ENCODE results near the gene MMP15. TPM values are rescaled to one million over a fixed set of nuclear protein-coding genes. Genes with fewer than 3 reads are reported as not detected.
A peak's percentile ranks its signal among the peaks of the same experiment; 100 is the strongest.

Gene MMP15
- total and polyA plus RNA-seq, 4 donors: 7.0 to 38.8 (median 21.4) TPM

DNA sequence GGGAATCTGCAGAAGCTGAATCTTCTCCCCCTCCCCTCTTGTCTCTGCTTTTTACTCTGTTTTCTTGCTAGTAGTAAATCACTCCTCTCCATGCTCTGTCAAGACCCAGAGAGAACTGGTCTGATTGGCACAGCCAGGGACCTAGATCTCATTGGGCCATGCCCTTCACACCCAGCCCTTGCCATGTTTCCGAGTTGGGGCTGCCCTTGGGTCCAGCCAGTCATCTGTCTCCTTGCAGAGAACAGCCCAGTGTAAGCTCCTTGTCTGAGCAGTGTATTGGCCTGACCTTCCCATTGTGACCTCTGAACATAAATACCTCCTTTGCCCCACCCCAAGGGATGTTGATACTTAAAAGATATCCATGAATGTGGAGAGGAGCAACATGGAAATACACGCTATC, 3.9 kb downstream of the MMP15 start:
- H3K4me1 ChIP-seq (ENCODE audit: control insufficient read depth in 4 of 4, insufficient read depth in 4 of 4, low read length in 3 of 4): peaks cover 33 to 75% (median 63%) of the 10 kb centered on the region in 4 donors
- WGBS: 81% methylated on average over 2 of the region's 2 CpGs
- H3K9me3 ChIP-seq (ENCODE audit: control insufficient read depth in 4 of 4, low read length in 3 of 4): no peaks in the 10 kb centered on the region
- H3K27ac ChIP-seq (ENCODE audit: low read depth in 1 of 2, low read length in 2 of 2): no peak overlapping the region
- H3K4me3 ChIP-seq (ENCODE audit: low read depth in 1 of 3, low read length in 3 of 3): no peak overlapping the region
- H3K9ac ChIP-seq (ENCODE audit: low read depth in 1 of 2, low read length in 2 of 2): no peak overlapping the region
- TF ChIP-seq, protein P1, sequence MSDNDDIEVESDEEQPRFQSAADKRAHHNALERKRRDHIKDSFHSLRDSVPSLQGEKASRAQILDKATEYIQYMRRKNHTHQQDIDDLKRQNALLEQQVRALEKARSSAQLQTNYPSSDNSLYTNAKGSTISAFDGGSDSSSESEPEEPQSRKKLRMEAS (IDR thresholded peaks at IDR 0.05): no peak
- no peak for TF ChIP-seq FOXA2 (IDR thresholded peaks at IDR 0.05)
- TF ChIP-seq NR2F2 (IDR thresholded peaks at IDR 0.05): no peak
- no peaks in the 10 kb centered on the region for H3K27me3 ChIP-seq (ENCODE audit: control insufficient read depth in 4 of 4, insufficient read depth in 4 of 4, low read length in 3 of 4)
- no peak for DNase-seq (ENCODE audit: low spot score)
- no peaks in the 10 kb centered on the region for H3K36me3 ChIP-seq (ENCODE audit: control insufficient read depth in 4 of 4, insufficient read depth in 3 of 4, low read depth in 1 of 4, low read length in 3 of 4)

DNA sequence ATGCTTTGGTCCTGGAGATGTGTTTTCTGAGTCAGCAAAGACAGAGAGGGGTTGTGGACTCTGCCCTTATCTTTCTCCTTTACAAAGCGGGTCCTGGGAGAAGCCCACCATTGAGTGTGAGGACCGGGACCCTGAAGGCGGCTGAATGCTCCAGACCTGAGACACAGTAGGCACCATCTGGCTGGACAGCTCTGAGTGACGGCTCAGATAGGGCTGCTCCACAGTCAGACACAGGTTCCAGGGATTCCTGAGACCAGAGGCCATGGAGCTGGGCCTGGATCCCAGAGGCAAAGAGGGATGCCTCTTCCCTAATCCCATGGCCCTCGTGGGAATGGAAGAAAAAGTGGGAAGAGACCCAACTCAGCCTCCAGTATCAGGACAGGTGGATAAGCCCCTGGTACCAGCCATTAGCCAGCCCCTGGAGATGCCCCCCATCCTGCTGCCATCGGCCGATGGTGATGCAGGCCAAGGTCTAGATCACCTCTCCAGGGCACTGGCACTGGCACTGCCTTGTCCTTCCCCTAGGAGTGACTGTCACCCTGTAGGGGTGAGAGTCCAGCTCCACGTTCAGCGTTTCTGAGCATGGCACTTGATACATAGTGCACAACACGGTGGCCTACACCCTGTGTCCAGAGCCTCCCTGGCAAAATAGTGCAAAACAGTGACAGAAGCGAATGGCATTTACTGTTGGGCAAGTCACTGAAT, 4.7 kb downstream of the MMP15 start:
- Histone ChIP-seq H3K9ac (ENCODE audit: low read depth in 1 of 2, low read length in 2 of 2) (no peak overlapping the region), H3K9me3 (ENCODE audit: control insufficient read depth in 4 of 4, low read length in 3 of 4) (no peaks in the 10 kb centered on the region), H3K27ac (ENCODE audit: low read depth in 1 of 2, low read length in 2 of 2) (peak overlapping the region; percentile 41 to 60), H3K4me1 (ENCODE audit: control insufficient read depth in 4 of 4, insufficient read depth in 4 of 4, low read length in 3 of 4) (peaks cover 35 to 74% (median 65%) of the 10 kb centered on the region in 4 donors), H3K27me3 (ENCODE audit: control insufficient read depth in 4 of 4, insufficient read depth in 4 of 4, low read length in 3 of 4) (no peaks in the 10 kb centered on the region), H3K4me3 (ENCODE audit: low read depth in 1 of 3, low read length in 3 of 3) (no peak overlapping the region), H3K36me3 (ENCODE audit: control insufficient read depth in 4 of 4, insufficient read depth in 3 of 4, low read depth in 1 of 4, low read length in 3 of 4) (no peaks in the 10 kb centered on the region)
- WGBS: 58% methylated on average over 11 of the region's 11 CpGs
- no peak for DNase-seq (ENCODE audit: low spot score)
- peak in 1 of 2 donors; percentile 14 for TF ChIP-seq RXRA (IDR thresholded peaks at IDR 0.05)
- TF ChIP-seq JUND (IDR thresholded peaks at IDR 0.05): peak in 1 of 2 donors; percentile 24
- no peak for TF ChIP-seq TAF1 (conservative IDR thresholded peaks at IDR 0.05)
- TF ChIP-seq RAD21 (IDR thresholded peaks at IDR 0.05): peak in 1 of 2 donors; percentile 15
- peak; percentile 70 for TF ChIP-seq SP1 (IDR thresholded peaks at IDR 0.05)
- TF ChIP-seq HNF4A (conservative IDR thresholded peaks at IDR 0.05): peak; percentile 83 to 84

GRCh38 chr16:58031016-58031800, 5.7 kb downstream of the MMP15 start:
- H3K4me3 ChIP-seq (ENCODE audit: low read depth in 1 of 3, low read length in 3 of 3): no peak overlapping the region
- H3K36me3 ChIP-seq (ENCODE audit: control insufficient read depth in 4 of 4, insufficient read depth in 3 of 4, low read depth in 1 of 4, low read length in 3 of 4): no peaks in the 10 kb centered on the region
- peaks cover 35 to 77% (median 66%) of the 10 kb centered on the region in 4 donors for H3K4me1 ChIP-seq (ENCODE audit: control insufficient read depth in 4 of 4, insufficient read depth in 4 of 4, low read length in 3 of 4)
- peak overlapping the region; percentile 60 to 64 for H3K27ac ChIP-seq (ENCODE audit: low read depth in 1 of 2, low read length in 2 of 2)
- TF ChIP-seq CTCF (IDR thresholded peaks at IDR 0.05; ENCODE audit: low read depth, low read length, missing input control) (peak; percentile 28), RXRA (IDR thresholded peaks at IDR 0.05) (peak; percentile 77 to 83), HNF4G (IDR thresholded peaks at IDR 0.05) (no peak), JUND (IDR thresholded peaks at IDR 0.05) (no peak), SP1 (IDR thresholded peaks at IDR 0.05) (peak; percentile 43), EGR1 (IDR thresholded peaks at IDR 0.05; ENCODE audit: low read depth in 2 of 2) (peak in 1 of 2 donors; percentile 20), RAD21 (IDR thresholded peaks at IDR 0.05) (peak in 1 of 2 donors; percentile 57), HNF4A (conservative IDR thresholded peaks at IDR 0.05) (peak; percentile 63 to 67), NR2F2 (IDR thresholded peaks at IDR 0.05) (peak; percentile 88)
- no peaks in the 10 kb centered on the region for H3K27me3 ChIP-seq (ENCODE audit: control insufficient read depth in 4 of 4, insufficient read depth in 4 of 4, low read length in 3 of 4)
- DNase-seq (ENCODE audit: low spot score): no peak
- WGBS: 20% methylated on average over 14 of the region's 14 CpGs
- no peaks in the 10 kb centered on the region for H3K9me3 ChIP-seq (ENCODE audit: control insufficient read depth in 4 of 4, low read length in 3 of 4)
- H3K9ac ChIP-seq (ENCODE audit: low read depth in 1 of 2, low read length in 2 of 2): no peak overlapping the region

Data from liver (tissue), 9 donors.